ENCODE results near the gene MYEF2. TPM values are rescaled to one million over a fixed set of nuclear protein-coding genes. Genes with fewer than 3 reads are reported as not detected.
A peak's percentile ranks its signal among the peaks of the same experiment; 100 is the strongest.

MYEF2 gene
- total RNA-seq, 1 donor from 2014 or later: 21.9 TPM

- no peak for DNase-seq (ENCODE audit: extremely low read depth, low read depth, low spot score)
These were observed 88.0 kb downstream of the MYEF2 start for GRCh38 chr15:48090115-48090514.

- DNase-seq (ENCODE audit: extremely low read depth, low read depth, low spot score): no peak
These were observed 88.4 kb downstream of the MYEF2 start for GRCh38 chr15:48089702-48090101.

- DNase-seq (ENCODE audit: extremely low read depth, low read depth, low spot score): no peak
These were observed 90.3 kb downstream of the MYEF2 start for GRCh38 chr15:48087844-48088243.

GRCh38 chr15:48086576-48086975, 91.5 kb downstream of the MYEF2 start:
- no peak for DNase-seq (ENCODE audit: extremely low read depth, low read depth, low spot score)

- DNase-seq (ENCODE audit: extremely low read depth, low read depth, low spot score): no peak
These were observed 92.0 kb downstream of the MYEF2 start for GRCh38 chr15:48086133-48086532.

GRCh38 chr15:48085591-48085930, 92.5 kb downstream of the MYEF2 start:
- no peak for DNase-seq (ENCODE audit: extremely low read depth, low read depth, low spot score)

GRCh38 chr15:48084759-48085590, 93.1 kb downstream of the MYEF2 start:
- DNase-seq (ENCODE audit: extremely low read depth, low read depth, low spot score): peak; percentile 5

Other genes with a start within 250 kb of the MYEF2 start
- not detected in 2 replicates for gene SLC24A5, start 57.3 kb downstream of the MYEF2 start, total RNA-seq
- gene CTXN2, start 13.4 kb upstream of the MYEF2 start, total RNA-seq: not detected in 2 replicates
- not detected in 2 replicates for gene SLC12A1, start 28.0 kb upstream of the MYEF2 start, total RNA-seq
- 62.8 and 140 TPM in 2 replicates for gene DUT, start 153.1 kb upstream of the MYEF2 start, total RNA-seq

Data from glomerular endothelial cell (primary cell).